C4-2B (cell line): ENCODE results near the gene EXOC6.

ENCODE experiments used
- CTCF ChIP-seq: fragments of 450-650 bp; conservative IDR thresholded peaks from 2 replicates; pipeline ENCODE4 v1.5.1; 2017; ENCODE audit warnings: mild to moderate bottlenecking
- ZFX ChIP-seq: fragments of 450-650 bp; IDR thresholded peaks from 2 replicates; pipeline ENCODE4 v1.6.1; 2017

GRCh38 chr10:93065675-93066543, 217.6 kb downstream of the EXOC6 start:
- TF ChIP-seq CTCF (no peak), ZFX (no peak)
